Mucosa of rectum (tissue), 2 donors: ENCODE data around the gene OR2Z1.
"Not testable (repeated sequence)": the region's sequence is repeated elsewhere in the genome, so short reads cannot be mapped to it uniquely, and the experiment has no call there.

Experiments
- H3K27ac ChIP-seq, 2 donors: one replicate each; pipeline ENCODE4 v1.7.0; 2013; ENCODE audit warnings: inconsistent platforms in 2 of 2, low read depth in 2 of 2, low read length in 2 of 2
- H3K27me3 ChIP-seq, 2 donors: one replicate each; pipeline ENCODE4 v1.7.0; 2013; ENCODE audit warnings: low read length in 2 of 2; ENCODE audit not compliant: control insufficient read depth in 2 of 2, insufficient read depth in 2 of 2
- H3K36me3 ChIP-seq, 2 donors: one replicate each; pipeline ENCODE4 v1.7.0; 2013; ENCODE audit warnings: low read length in 2 of 2; ENCODE audit not compliant: control insufficient read depth in 2 of 2, insufficient read depth in 2 of 2
- H3K4me1 ChIP-seq, 2 donors: one replicate each; pipeline ENCODE4 v1.7.0; 2013; ENCODE audit warnings: low read length in 2 of 2, mild to moderate bottlenecking in 1 of 2; ENCODE audit not compliant: control insufficient read depth in 2 of 2, insufficient read depth in 2 of 2
- H3K4me3 ChIP-seq, 2 donors: one replicate each; pipeline ENCODE4 v1.7.0; 2013; ENCODE audit warnings: low read length in 2 of 2
- H3K9ac ChIP-seq, 2 donors: one replicate each; pipeline ENCODE4 v1.7.0; 2013; ENCODE audit warnings: low read length in 2 of 2, low read depth in 1 of 2, mild to moderate bottlenecking in 1 of 2
- H3K9me3 ChIP-seq, 2 donors: one replicate each; pipeline ENCODE4 v1.7.0; 2013; ENCODE audit warnings: low read length in 2 of 2; ENCODE audit not compliant: control insufficient read depth in 2 of 2
- donor health status: healthy.
- donor health status: Normal muscosa, but diverticular disease.

The OR2Z1 gene

GRCh38 chr19:8767257-8767656 lies 45.8 kb downstream of the OR2Z1 start:
- not testable (repeated sequence) for H3K4me1 ChIP-seq, H3K4me3 ChIP-seq, H3K27ac ChIP-seq, H3K27me3 ChIP-seq, H3K9ac ChIP-seq, H3K36me3 ChIP-seq, H3K9me3 ChIP-seq

GRCh38 chr19:8769265-8769664 lies 47.8 kb downstream of the OR2Z1 start:
- H3K4me3 ChIP-seq, H3K36me3 ChIP-seq, H3K27me3 ChIP-seq, H3K27ac ChIP-seq, H3K9me3 ChIP-seq, H3K9ac ChIP-seq, H3K4me1 ChIP-seq: not testable (repeated sequence)

DNA sequence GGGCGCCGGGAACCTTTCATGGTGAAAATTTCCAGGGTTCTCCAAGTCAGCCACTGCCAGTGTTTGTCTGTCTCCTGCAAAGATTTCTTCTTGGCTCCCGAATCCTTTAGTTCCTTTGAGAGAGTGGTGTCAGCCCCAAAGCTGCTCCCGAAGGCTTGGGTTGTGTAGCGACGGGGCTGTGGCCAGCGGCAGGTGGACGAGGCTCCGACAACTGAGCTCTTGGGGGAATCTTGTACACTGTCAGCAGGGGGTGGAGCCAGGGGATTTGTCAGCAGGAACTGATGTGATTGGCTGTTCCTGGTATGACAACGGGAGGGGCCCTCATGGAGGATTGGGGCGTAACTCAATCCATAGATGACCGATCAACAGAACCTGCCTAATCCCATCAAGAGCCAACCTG lies 52.2 kb downstream of the OR2Z1 start:
- H3K9me3 ChIP-seq, H3K27ac ChIP-seq, H3K4me1 ChIP-seq, H3K27me3 ChIP-seq, H3K9ac ChIP-seq, H3K4me3 ChIP-seq, H3K36me3 ChIP-seq: not testable (repeated sequence)
